Small intestine (tissue), 7 donors: Measurements from ENCODE around the gene GJB4. TPM values are rescaled to one million over a fixed set of nuclear protein-coding genes. Genes with fewer than 3 reads are reported as not detected.

Experiments
- DNase-seq, 2 donors: peaks; one replicate each; pipeline versions ENCODE4 v3.0.0 to v3.0.0-alpha.2; 2013
- FAIRE-seq: peaks from 2 replicates; lab custom pipeline; 2012; peaks lifted over from hg19 to GRCh38; lab: Jason Lieb, UNC
- H3K27ac ChIP-seq, 3 donors: one replicate each; pipeline ENCODE4 v1.5.1; 2013; ENCODE audit warnings: low read length in 2 of 3, mild to moderate bottlenecking in 2 of 3, control low read depth in 1 of 3, inconsistent platforms in 1 of 3, low read depth in 1 of 3, moderate library complexity in 1 of 3
- H3K27me3 ChIP-seq, 3 donors: one replicate each; pipeline ENCODE4 v1.6.1; 2013; ENCODE audit warnings: low read length in 3 of 3, inconsistent platforms in 1 of 3; ENCODE audit not compliant: control insufficient read depth in 3 of 3, insufficient read depth in 3 of 3
- H3K36me3 ChIP-seq, 3 donors: one replicate each; pipeline ENCODE4 v1.6.1; 2013; ENCODE audit warnings: low read length in 3 of 3, inconsistent platforms in 1 of 3, low read depth in 1 of 3, mild to moderate bottlenecking in 1 of 3, moderate library complexity in 1 of 3; ENCODE audit not compliant: control insufficient read depth in 3 of 3, insufficient read depth in 2 of 3
- H3K4me1 ChIP-seq, 3 donors: one replicate each; pipeline ENCODE4 v1.6.1; 2013; ENCODE audit warnings: low read length in 2 of 3, inconsistent platforms in 1 of 3, low read depth in 1 of 3, mild to moderate bottlenecking in 1 of 3, moderate library complexity in 1 of 3; ENCODE audit not compliant: control insufficient read depth in 3 of 3, insufficient read depth in 2 of 3
- H3K4me3 ChIP-seq, 3 donors: one replicate each; pipeline ENCODE4 v1.5.1; 2013; ENCODE audit warnings: low read length in 3 of 3, control low read depth in 1 of 3, inconsistent platforms in 1 of 3, low read depth in 1 of 3, mild to moderate bottlenecking in 1 of 3, moderate library complexity in 1 of 3
- H3K9me3 ChIP-seq, 2 donors: one replicate each; pipeline ENCODE4 v1.6.1; 2013; ENCODE audit warnings: low read depth in 1 of 2, low read length in 1 of 2; ENCODE audit not compliant: control insufficient read depth in 2 of 2, insufficient read depth in 1 of 2
- WGBS, 3 donors: extraction: QIAGEN DNeasy Blood & Tissue Kit; methylation state at CpG; one replicate each; pipeline ENCODE4 v1.1.7; 2013; 5-methylcytosine and 5-hydroxymethylcytosine counted together
- polyA plus RNA-seq, 4 donors: library from polyadenylated mRNA; stranded (reverse) in 3 of 4; unstranded in 1 of 4; fragments of 200-250 nt in 3 of 4; fragments of 120-200 nt in 1 of 4; gene quantifications; one replicate each; pipeline versions ENCODE4 v1.2.1 to v1.2.3, GENCODE V29; 2013
- donor health status: healthy with polysubstance abuse.
- donor health status: control.
- donor health status: control.
- donor health status: Bipolar disorder and iron deficiency.
- donor health status: healthy.

Gene GJB4
- polyA plus RNA-seq, 4 donors, result 0.07 to 0.47 TPM; not detected in 2

GRCh38 chr1:34784751-34785221, 25.2 kb downstream of the GJB4 start:
- WGBS, 3 donors, result 90 to 91% (median 90%) methylated on average over 28 of the region's 28 CpGs
- Histone ChIP-seq H3K4me3 (no peak overlapping the region), H3K9me3 (peaks cover 0 to 2% of the 10 kb centered on the region in 2 donors), H3K27me3 (peaks cover 0 to 18% (median 13%) of the 10 kb centered on the region in 3 donors), H3K4me1 (peaks cover 0 to 14% (median 0%) of the 10 kb centered on the region in 3 donors), H3K27ac (no peak overlapping the region), H3K36me3 (no peaks in the 10 kb centered on the region)
- DNase-seq (no peak), FAIRE-seq (no peak)

- WGBS, 3 donors, result 67 to 81% (median 75%) methylated on average over 21 to 22 of the region's 22 CpGs
- Histone ChIP-seq H3K36me3 (no peaks in the 10 kb centered on the region), H3K27me3 (peaks cover 0 to 13% (median 12%) of the 10 kb centered on the region in 3 donors), H3K4me1 (peaks cover 0 to 14% (median 0%) of the 10 kb centered on the region in 3 donors), H3K4me3 (no peak overlapping the region), H3K9me3 (peaks cover 0 to 5% of the 10 kb centered on the region in 2 donors), H3K27ac (no peak overlapping the region)
- DNase-seq, result no peak
- FAIRE-seq, result no peak
These were observed 25.8 kb downstream of the GJB4 start for GRCh38 chr1:34785231-34785874.

GRCh38 chr1:34785875-34786470, 26.4 kb downstream of the GJB4 start:
- Histone ChIP-seq H3K4me3 (no peak overlapping the region), H3K27me3 (peaks cover 0 to 9% (median 8%) of the 10 kb centered on the region in 3 donors), H3K27ac (no peak overlapping the region), H3K9me3 (peaks cover 0 to 7% of the 10 kb centered on the region in 2 donors), H3K4me1 (peaks cover 0 to 14% (median 0%) of the 10 kb centered on the region in 3 donors), H3K36me3 (no peaks in the 10 kb centered on the region)
- FAIRE-seq, result no peak
- WGBS, 3 donors, result 64 to 69% (median 64%) methylated on average over 4 of the region's 4 CpGs
- DNase-seq, result no peak

- no peak overlapping the region for H3K4me3 ChIP-seq
- DNase-seq (peak; percentile 75 to 91), FAIRE-seq (no peak)
- 42 to 49% (median 47%) methylated on average over 14 of the region's 14 CpGs for WGBS, 3 donors
- H3K36me3 ChIP-seq, result no peaks in the 10 kb centered on the region
- H3K27me3 ChIP-seq, result peaks cover 0 to 6% (median 6%) of the 10 kb centered on the region in 3 donors
- no peak overlapping the region for H3K27ac ChIP-seq
- H3K9me3 ChIP-seq, result peaks cover 0 to 7% of the 10 kb centered on the region in 2 donors
- peaks cover 0 to 13% (median 0%) of the 10 kb centered on the region in 3 donors for H3K4me1 ChIP-seq
These were observed 27.2 kb downstream of the GJB4 start for GRCh38 chr1:34786521-34787325.

- Histone ChIP-seq H3K36me3 (no peaks in the 10 kb centered on the region), H3K9me3 (peaks cover 0 to 7% of the 10 kb centered on the region in 2 donors), H3K27ac (no peak overlapping the region), H3K27me3 (peaks cover 0 to 12% (median 3%) of the 10 kb centered on the region in 3 donors), H3K4me3 (no peak overlapping the region), H3K4me1 (peaks cover 0 to 10% (median 0%) of the 10 kb centered on the region in 3 donors)
- FAIRE-seq (no peak), DNase-seq (no peak)
- 40 to 53% (median 49%) methylated on average over 9 of the region's 9 CpGs for WGBS, 3 donors
These were observed 28.2 kb downstream of the GJB4 start for GRCh38 chr1:34787461-34788420.

GRCh38 chr1:34790985-34791384, 31.4 kb downstream of the GJB4 start:
- Histone ChIP-seq H3K4me3 (no peak overlapping the region), H3K36me3 (no peaks in the 10 kb centered on the region), H3K27me3 (peaks cover 0 to 20% (median 4%) of the 10 kb centered on the region in 3 donors), H3K9me3 (peaks cover 0 to 7% of the 10 kb centered on the region in 2 donors), H3K4me1 (peaks cover 0 to 4% (median 0%) of the 10 kb centered on the region in 3 donors), H3K27ac (no peak overlapping the region)
- 66 to 76% (median 73%) methylated on average over 6 of the region's 6 CpGs for WGBS, 3 donors
- FAIRE-seq, result no peak
- no peak for DNase-seq

- no peak overlapping the region for H3K27ac ChIP-seq
- FAIRE-seq (no peak), DNase-seq (no peak)
- peaks cover 0 to 20% (median 4%) of the 10 kb centered on the region in 3 donors for H3K27me3 ChIP-seq
- peaks cover 0 to 7% of the 10 kb centered on the region in 2 donors for H3K9me3 ChIP-seq
- H3K4me1 ChIP-seq, result no peaks in the 10 kb centered on the region
- no peaks in the 10 kb centered on the region for H3K36me3 ChIP-seq
- H3K4me3 ChIP-seq, result no peak overlapping the region
- 53 to 64% (median 54%) methylated on average over 10 of the region's 10 CpGs for WGBS, 3 donors
These were observed 32.9 kb downstream of the GJB4 start for GRCh38 chr1:34792424-34792823.
